Nephron progenitor cell (in vitro differentiated cells): ENCODE data around the gene KLLN.
"Not testable (repeated sequence)": the region's sequence is repeated elsewhere in the genome, so short reads cannot be mapped to it uniquely, and the experiment has no call there.

Source experiments
- DNase-seq: peaks from one replicate; pipeline ENCODE4 v3.0.0; 2021
- H3K27ac Mint-ChIP-seq: 2 replicates; pipeline ENCODE4 v1.8.0; 2021; ENCODE audit warnings: mild to moderate bottlenecking, moderate library complexity, mixed read lengths
- H3K27me3 Mint-ChIP-seq: 2 replicates; pipeline ENCODE4 v1.8.0; 2021; ENCODE audit warnings: mild to moderate bottlenecking, low read depth, mixed read lengths; ENCODE audit not compliant: poor library complexity
- H3K36me3 Mint-ChIP-seq: 2 replicates; pipeline ENCODE4 v1.8.0; 2021; ENCODE audit warnings: low read depth, mixed read lengths
- H3K4me1 Mint-ChIP-seq: 2 replicates; pipeline ENCODE4 v1.8.0; 2021; ENCODE audit warnings: mixed read lengths
- H3K4me3 Mint-ChIP-seq: 2 replicates; pipeline ENCODE4 v1.8.0; 2021; ENCODE audit warnings: mild to moderate bottlenecking, moderate library complexity, mixed read lengths
- H3K9me3 Mint-ChIP-seq: 2 replicates; pipeline ENCODE4 v1.8.0; 2021; ENCODE audit warnings: mild to moderate bottlenecking, moderate library complexity, mixed read lengths
- CTCF ChIP-seq: fragments of 200-600 bp; sonication (generic); IDR thresholded peaks from 2 replicates; pipeline ENCODE4 v1.5.0; 2021; ENCODE audit warnings: antibody characterized with exemption

KLLN gene

GRCh38 chr10:87852089-87852488 lies 11.2 kb downstream of the KLLN start:
- no peaks in the 10 kb centered on the region for H3K27me3 Mint-ChIP-seq
- H3K4me3 Mint-ChIP-seq: no peak overlapping the region
- no peaks in the 10 kb centered on the region for H3K36me3 Mint-ChIP-seq
- TF ChIP-seq CTCF: no peak
- no peak overlapping the region for H3K27ac Mint-ChIP-seq
- DNase-seq: no peak
- H3K4me1 Mint-ChIP-seq: no peaks in the 10 kb centered on the region
- peaks cover 3% of the 10 kb centered on the region for H3K9me3 Mint-ChIP-seq

GRCh38 chr10:87850742-87851205 lies 12.6 kb downstream of the KLLN start:
- Mint-ChIP-seq H3K36me3 (no peaks in the 10 kb centered on the region), H3K27ac (no peak overlapping the region), H3K9me3 (peaks cover 3% of the 10 kb centered on the region), H3K4me3 (no peak overlapping the region), H3K4me1 (no peaks in the 10 kb centered on the region), H3K27me3 (no peaks in the 10 kb centered on the region)
- TF ChIP-seq CTCF: peak; percentile 52
- DNase-seq: peak; percentile 25

- no peak for DNase-seq
- no peaks in the 10 kb centered on the region for H3K36me3 Mint-ChIP-seq
- no peaks in the 10 kb centered on the region for H3K27me3 Mint-ChIP-seq
- no peak overlapping the region for H3K4me3 Mint-ChIP-seq
- TF ChIP-seq CTCF: no peak
- no peaks in the 10 kb centered on the region for H3K9me3 Mint-ChIP-seq
- H3K27ac Mint-ChIP-seq: no peak overlapping the region
- no peaks in the 10 kb centered on the region for H3K4me1 Mint-ChIP-seq
Measured at GRCh38 chr10:87849001-87849400, 14.3 kb downstream of the KLLN start.

GRCh38 chr10:87847550-87847949 lies 15.8 kb downstream of the KLLN start:
- Mint-ChIP-seq H3K27ac (no peak overlapping the region), H3K27me3 (no peaks in the 10 kb centered on the region), H3K36me3 (no peaks in the 10 kb centered on the region), H3K4me3 (no peak overlapping the region), H3K4me1 (no peaks in the 10 kb centered on the region), H3K9me3 (no peaks in the 10 kb centered on the region)
- TF ChIP-seq CTCF: no peak
- DNase-seq: no peak

- not testable (repeated sequence) for DNase-seq, H3K4me1 Mint-ChIP-seq, H3K9me3 Mint-ChIP-seq, H3K4me3 Mint-ChIP-seq, H3K27me3 Mint-ChIP-seq, H3K36me3 Mint-ChIP-seq, H3K27ac Mint-ChIP-seq
Measured at GRCh38 chr10:87846711-87847110, 16.6 kb downstream of the KLLN start.

- no peak for DNase-seq
- Mint-ChIP-seq H3K27me3 (peaks cover 3% of the 10 kb centered on the region), H3K9me3 (no peaks in the 10 kb centered on the region), H3K4me3 (no peak overlapping the region), H3K36me3 (no peaks in the 10 kb centered on the region), H3K4me1 (no peaks in the 10 kb centered on the region), H3K27ac (no peak overlapping the region)
- no peak for TF ChIP-seq CTCF
Measured at GRCh38 chr10:87846023-87846422, 17.3 kb downstream of the KLLN start.
